DMS53 (cell line): ENCODE data around the gene LIPA.
"Not testable (repeated sequence)": the region's sequence is repeated elsewhere in the genome, so short reads cannot be mapped to it uniquely, and the experiment has no call there.

Source experiments
- DNase-seq: peaks from one replicate; lab custom pipeline; 2025; lab: John Stamatoyannopoulos, UW

LIPA gene

GRCh38 chr10:89207801-89208551, 43.6 kb downstream of the LIPA start:
- DNase-seq, result peak; percentile 74

DNA sequence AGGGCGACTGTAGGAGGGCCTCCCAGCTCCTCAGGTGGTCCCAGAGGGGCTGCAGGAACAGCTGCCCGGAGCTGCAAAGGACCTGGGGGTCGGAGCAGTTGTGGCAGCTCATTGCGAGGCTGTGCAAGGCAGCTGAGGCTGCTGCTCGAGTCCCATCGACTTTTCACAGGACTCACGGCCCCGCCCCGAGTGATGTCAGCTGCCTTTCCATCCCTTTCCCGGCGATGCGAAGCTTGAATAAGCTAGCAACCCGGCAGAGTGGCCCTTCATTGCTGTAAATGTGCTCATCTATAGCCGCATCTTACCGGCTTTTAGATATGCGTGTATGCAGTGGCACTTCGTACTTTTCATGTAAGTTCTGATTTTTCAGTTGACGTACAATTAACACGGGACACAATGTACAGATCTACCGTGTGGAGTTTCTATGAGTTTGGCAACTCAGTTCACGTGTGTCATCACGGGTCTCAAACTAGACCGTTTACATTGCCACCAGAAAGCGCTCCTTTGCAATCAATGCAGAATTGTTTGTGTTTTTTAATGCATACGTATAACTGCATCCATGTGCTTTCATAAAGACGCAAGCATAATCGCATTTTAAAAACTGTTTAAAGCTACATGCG, 44.3 kb downstream of the LIPA start, which contains the start of gene CH25H:
Gene CH25H, minus strand, starts transcription at position 137 of the 620 bp plus-strand sequence. Its CDS starts 25 bp downstream, at position 112.
- DNase-seq, result peak; percentile 85

DNA sequence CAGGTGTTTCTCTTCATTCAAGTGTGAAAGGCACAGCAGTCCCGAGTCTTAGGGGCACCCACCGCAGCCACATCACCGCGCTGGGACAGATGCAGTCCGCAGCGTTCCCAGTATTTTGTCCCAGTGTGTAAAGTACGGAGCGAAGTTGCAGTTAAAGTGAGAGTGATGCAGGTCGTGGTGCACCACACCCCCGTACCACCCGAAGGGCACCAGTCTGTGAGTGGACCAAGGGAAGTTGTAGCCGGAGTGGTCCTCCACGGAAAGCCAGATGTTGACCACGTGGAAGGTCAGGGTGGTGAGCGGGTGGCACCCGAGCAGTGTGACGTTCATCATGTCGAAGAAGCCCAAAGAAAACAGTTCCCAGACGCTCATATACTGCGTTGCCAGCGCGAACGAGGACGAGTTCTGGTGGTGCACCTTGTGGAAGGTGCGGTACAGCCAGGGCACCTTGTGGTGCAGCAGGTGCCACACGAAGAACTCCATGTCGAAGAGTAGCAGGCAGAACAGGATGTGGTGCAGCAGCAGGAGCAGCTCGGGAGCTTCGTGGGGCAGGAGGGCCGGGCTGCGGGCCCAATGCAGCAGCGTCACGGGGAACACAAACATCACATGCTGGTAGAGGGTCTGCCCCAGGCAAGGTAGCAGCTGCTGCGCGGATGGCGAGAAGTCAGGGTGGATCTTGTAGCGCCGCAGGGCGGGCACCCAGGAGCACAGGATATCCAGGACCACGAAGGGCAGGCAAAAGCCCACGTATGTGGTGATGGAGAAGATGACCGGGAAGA, 45.0 kb downstream of the LIPA start:
- peak; percentile 62 for DNase-seq

GRCh38 chr10:89204621-89205185, 46.9 kb downstream of the LIPA start:
- DNase-seq, result no peak

DNA sequence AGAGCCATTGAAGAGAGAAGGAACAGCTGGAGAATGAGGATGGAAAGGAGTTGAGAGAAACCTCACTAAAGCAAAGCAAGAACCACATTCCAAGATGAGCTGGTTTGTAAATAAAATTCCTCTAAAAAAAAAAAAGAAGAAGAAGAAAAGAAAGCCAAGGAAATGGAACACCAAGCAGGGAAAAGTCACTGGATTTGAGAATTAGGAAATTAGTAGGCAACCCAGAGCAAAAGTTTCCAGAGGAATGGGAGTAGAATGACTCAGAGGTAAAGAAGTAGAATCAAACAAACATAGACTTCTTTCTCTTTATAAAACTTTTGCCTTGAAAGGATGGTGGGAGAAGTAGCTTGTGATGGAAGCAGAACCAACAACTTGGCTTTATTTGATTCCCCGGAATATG, 48.3 kb downstream of the LIPA start:
- DNase-seq, result no peak

- no peak for DNase-seq
Observed at GRCh38 chr10:89202033-89202425, 49.5 kb downstream of the LIPA start.

DNA sequence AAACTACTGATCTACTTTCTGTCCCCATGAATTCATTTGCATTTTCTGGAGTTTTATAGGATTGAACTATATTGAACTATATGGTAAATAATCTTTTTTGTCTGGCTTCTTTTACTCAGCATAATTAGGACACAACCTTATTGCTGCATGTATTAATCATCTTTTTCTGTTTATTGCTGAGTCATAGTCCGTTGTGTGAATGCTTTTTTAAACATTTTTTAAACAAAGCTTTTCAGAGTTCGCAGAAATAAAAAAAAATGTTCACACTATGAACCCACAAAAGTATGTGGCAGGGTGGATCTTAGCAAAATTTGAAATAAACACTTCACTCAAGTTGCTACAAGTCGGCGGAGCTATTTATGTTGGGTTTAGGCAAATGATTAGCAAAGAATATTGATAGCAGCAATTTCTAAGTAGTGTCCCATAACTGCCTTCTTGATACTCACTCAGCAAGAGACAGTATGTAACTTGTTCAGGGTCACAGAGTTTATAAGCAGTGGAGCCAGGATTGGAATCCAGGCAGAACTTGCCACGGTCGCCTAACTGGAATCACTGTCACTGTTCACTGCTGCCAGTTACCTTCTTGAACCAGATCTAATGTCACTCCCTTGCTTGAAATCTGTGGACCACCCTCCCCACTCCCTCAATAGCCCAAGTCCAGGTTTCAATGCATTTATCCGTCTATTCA, 50.1 kb downstream of the LIPA start:
- peak; percentile 10 for DNase-seq

DNA sequence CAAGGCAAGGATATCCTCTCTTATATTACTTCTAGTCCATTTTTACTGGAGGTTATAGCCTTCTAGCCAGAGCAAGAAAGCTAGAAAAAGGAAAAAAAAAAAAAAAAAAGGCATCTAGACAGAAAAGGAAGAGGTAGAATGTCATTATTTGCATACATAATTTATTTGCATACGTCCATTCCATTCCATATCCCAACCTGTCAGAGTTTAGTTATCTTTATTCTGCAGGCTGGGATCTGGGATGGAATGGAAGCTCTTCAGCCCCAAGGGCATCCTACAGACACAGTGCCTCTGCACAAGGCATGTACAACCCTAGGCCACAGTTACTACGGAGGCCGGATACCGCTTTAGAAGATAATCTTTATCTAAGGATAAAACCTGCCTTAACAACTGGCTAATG, 54.1 kb downstream of the LIPA start:
- DNase-seq, result no peak

DNA sequence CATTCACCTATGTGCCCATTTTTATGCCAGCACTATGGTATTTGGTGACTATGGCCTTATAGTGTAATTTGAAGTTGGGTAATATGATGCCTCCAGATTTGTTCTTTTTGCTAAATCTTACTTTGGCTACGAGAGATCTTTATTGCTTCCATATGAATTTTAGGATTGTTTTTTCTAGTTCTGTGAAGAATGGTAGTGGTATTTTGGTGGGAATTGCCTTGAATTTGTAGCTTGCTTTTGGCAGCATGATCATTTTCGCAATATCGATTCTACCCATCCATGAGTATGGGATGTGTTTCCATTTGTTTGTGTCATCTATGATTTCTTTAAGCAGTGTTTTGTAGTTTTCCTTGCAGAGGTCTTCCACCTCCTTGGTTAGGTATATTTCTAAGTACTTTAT, 60.3 kb downstream of the LIPA start:
- not testable (repeated sequence) for DNase-seq

DNA sequence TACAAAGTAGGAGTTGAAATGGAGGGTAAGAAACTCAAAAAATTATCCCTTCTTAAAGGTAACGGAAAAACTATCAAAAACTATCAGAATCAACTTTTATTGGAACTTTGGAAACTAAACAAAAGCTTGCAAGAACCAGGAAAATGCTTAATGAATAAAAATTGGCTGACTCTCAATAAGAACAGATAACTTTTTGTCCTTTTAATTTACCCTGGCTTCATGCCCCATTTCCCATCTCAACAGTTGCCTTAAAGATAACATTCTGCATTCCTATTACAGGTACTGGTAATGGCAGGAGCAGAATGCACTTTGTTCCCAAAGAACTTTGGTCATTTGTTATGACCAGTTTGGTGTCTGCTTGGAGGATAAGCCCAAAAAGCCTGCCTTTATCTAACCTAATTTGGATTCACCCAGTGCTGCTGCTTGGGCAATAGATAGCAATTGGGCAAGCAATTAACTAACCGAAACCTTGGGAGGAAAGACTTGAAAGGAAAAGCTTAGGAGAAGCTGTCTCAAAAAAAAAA, 62.3 kb downstream of the LIPA start:
- DNase-seq, result no peak

- peak; percentile 68 for DNase-seq
Observed at GRCh38 chr10:89185658-89186057, 65.9 kb downstream of the LIPA start.

- no peak for DNase-seq
Observed at GRCh38 chr10:89184638-89185037, 66.9 kb downstream of the LIPA start.

- no peak for DNase-seq
Observed at GRCh38 chr10:89183571-89183970, 68.0 kb downstream of the LIPA start.

- no peak for DNase-seq
Observed at GRCh38 chr10:89182894-89183293, 68.7 kb downstream of the LIPA start.

DNA sequence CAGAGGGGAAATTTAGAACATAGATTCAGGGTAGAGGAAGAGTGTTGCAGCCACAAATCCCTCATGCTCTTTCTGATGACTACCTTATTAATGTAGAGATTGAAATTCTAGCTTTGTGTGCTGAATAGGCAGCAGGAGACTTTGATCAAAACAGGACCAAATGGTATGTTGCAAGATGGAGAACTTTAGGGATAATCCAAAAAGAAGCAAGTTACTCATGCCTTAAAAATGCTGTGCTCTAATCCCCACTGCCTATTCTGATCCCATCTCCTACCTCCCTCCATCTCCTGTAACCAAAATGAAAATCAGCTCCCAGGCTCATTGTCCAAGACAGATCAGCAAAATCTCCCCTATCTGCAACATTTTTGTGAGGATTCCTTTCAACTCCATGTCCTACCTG, 75.8 kb downstream of the LIPA start:
- no peak for DNase-seq

GRCh38 chr10:89173075-89173474, 78.5 kb downstream of the LIPA start:
- DNase-seq, result no peak

DNA sequence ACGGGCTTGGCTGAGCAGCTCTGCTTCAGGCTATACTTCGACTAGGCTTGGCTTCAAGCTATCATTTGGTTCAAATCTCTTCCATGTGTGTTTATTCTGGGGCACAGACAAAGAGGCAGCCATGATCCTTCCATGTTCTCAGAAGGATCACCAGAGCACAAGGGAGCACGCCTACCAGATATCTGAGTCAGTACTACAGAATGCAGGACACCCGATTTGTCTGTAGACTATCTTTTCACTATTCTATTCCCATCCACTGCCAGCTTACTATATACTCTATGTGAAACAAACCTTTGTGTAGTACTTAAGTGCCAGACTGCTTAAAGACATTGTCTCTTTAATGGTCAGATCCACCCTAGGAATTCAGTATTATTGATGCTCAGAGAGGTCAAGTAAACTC, 79.6 kb downstream of the LIPA start:
- no peak for DNase-seq

GRCh38 chr10:89171263-89171872, 80.2 kb downstream of the LIPA start:
- peak; percentile 36 for DNase-seq

DNA sequence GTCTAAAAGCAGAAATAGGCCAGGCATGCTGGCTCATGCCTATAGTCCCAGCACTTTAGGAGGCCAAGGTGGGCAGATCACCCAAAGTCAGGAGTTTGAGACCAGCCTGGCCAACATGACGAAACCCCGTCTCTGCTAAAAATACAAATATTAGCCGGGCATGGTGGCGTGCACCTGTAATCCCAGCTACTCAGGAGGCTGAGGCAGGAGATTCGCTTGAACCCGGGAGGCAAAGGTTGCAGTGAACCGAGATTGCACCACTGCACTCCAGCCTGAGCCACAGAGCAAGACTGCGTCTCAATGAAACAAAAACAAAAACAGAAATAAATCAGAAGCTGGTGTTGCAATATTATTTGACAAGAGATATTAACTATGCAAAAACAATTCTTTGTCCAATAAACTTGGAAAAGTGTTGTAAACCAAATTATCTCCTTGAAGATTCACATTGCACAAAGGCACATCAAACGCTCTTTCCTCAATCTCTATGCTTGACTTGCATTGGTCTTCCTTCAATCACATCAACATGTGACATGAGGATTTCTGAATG, 83.1 kb downstream of the LIPA start:
- not testable (repeated sequence) for DNase-seq

DNA sequence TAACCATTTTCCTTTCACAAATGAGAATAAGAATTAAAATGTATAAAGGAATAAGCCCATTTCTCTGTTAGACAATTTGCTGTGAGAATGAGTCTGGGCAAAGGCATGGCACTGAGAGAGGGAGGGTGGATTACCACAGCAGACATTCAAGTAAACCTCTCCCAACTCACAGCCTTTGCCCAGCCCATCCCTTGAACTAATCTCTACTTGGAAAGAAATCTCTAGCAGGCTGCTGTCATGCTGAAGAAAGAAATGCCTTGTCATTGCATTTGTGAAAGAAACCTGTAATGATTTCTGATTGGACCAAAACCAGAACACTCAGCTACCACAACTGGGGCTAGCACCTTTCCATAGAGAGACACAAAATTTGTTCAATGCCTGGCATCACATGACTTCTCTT, 83.7 kb downstream of the LIPA start:
- no peak for DNase-seq

DNA sequence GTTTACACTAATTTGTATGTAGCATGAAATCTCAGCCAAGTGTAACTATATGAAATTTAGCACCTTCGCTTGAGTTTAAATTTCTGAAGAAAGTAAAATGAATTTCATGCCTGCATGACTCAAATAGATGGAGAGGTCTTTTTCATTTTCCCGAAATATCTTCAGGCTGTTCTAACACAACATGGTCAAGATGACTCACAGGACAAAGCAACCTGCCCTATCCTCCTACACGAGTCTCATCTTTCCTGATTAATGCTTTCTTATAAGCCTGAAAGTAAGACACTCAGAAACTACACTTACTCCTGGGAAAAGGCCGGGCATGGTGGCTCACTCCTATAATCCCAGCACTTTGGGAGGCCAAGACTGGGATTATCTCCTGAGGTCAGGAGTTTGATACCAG, 85.7 kb downstream of the LIPA start:
- no peak for DNase-seq
